Heart left ventricle (tissue), 16 donors: ENCODE data around the gene SCFD2. TPM values are rescaled to one million over a fixed set of nuclear protein-coding genes. Genes with fewer than 3 reads are reported as not detected.

Experiments used
- ATAC-seq, 4 donors: fragments of 200-7000 bp; cut with Tn5 transposase; one replicate each; pipeline ENCODE4 v1.9.1; 2020 to 2022; ENCODE audit warnings: moderate library complexity in 4 of 4, mild to moderate bottlenecking in 3 of 4, moderate number of reproducible peaks in 1 of 4
- DNase-seq, 5 donors: peaks; one replicate each; pipeline ENCODE4 v3.0.0-alpha.2; 2020
- H3K27ac ChIP-seq, 12 donors: fragments of 200-600 bp; sonication (generic) in 4 of 12; one replicate each; pipeline versions ENCODE4 v1.5.0 to v1.8.0; 2016 to 2022; ENCODE audit warnings: mild to moderate bottlenecking in 2 of 12
- H3K27me3 ChIP-seq, 9 donors: fragments of 200-600 bp; sonication (generic) in 2 of 9; one replicate each; pipeline versions ENCODE4 v1.5.1 to v1.8.0; 2016 to 2022; ENCODE audit warnings: mild to moderate bottlenecking in 3 of 9
- H3K36me3 ChIP-seq, 9 donors: fragments of 200-600 bp; sonication (generic) in 2 of 9; one replicate each; pipeline versions ENCODE4 v1.5.0 to v1.8.0; 2018 to 2022; ENCODE audit warnings: mild to moderate bottlenecking in 2 of 9
- H3K4me1 ChIP-seq, 12 donors: fragments of 200-600 bp; sonication (generic) in 4 of 12; one replicate each; pipeline versions ENCODE4 v1.5.0 to v1.8.0; 2016 to 2022; ENCODE audit warnings: mild to moderate bottlenecking in 3 of 12
- H3K4me3 ChIP-seq, 12 donors: fragments of 200-600 bp; sonication (generic) in 4 of 12; one replicate each; pipeline versions ENCODE4 v1.5.0 to v1.8.0; 2017 to 2022; ENCODE audit warnings: mild to moderate bottlenecking in 9 of 12, moderate library complexity in 4 of 12
- H3K9me3 ChIP-seq, 12 donors: fragments of 200-600 bp; sonication (generic) in 4 of 12; one replicate each; pipeline versions ENCODE4 v1.5.0 to v1.8.0; 2016 to 2022; ENCODE audit warnings: mild to moderate bottlenecking in 1 of 12
- CTCF ChIP-seq, 12 donors: fragments of 200-600 bp; sonication (generic) in 4 of 12; IDR thresholded peaks; one replicate each; pipeline versions ENCODE4 v1.5.0 to v1.8.0; 2018 to 2022; ENCODE audit warnings: antibody characterized with exemption in 12 of 12, mild to moderate bottlenecking in 5 of 12
- POLR2A ChIP-seq, 2 donors: fragments of 450-650 bp; IDR thresholded peaks; one replicate each; pipeline ENCODE4 v1.6.1; 2017; ENCODE audit warnings: antibody characterized with exemption in 2 of 2, mild to moderate bottlenecking in 2 of 2, moderate library complexity in 2 of 2
- WGBS, 4 donors: extraction: QIAGEN DNeasy Blood & Tissue Kit in 2 of 4; methylation state at CpG; one replicate each; pipeline versions ENCODE4 v1.1.5 to v1.1.7; 2013 to 2018; 5-methylcytosine and 5-hydroxymethylcytosine counted together
- intact Hi-C, 10 donors: fragments of 100-400 bp; cut with DNase I; formaldehyde crosslinking; loops; one replicate each; pipeline versions ENCODE4 v1.11.1 to v1.14.2; 2022
- polyA plus RNA-seq, 2 donors: library from polyadenylated mRNA; stranded (reverse); fragments of 200-250 nt; gene quantifications; one replicate each; pipeline ENCODE4 v1.2.3, GENCODE V29; 2013
- total RNA-seq, 9 donors: library from RNA; depleted of rRNA in 2 of 9; stranded (reverse); fragments of >200 nt in 2 of 9; fragmentation: NEBNext Ultra II Directional in 3 of 9; extraction: Animal tissue kit (Norgen Biotek cat#: 25700) in 3 of 9; gene quantifications; one replicate each; pipeline versions ENCODE4 v1.1.0 to v1.2.4, GENCODE V29; 2016 to 2023
- donor health status: ischemic (EF 13 %, LVEDD 7.1; RV severe dilation, severe dysfunction).
- donor health status: healthy with polysubstance abuse.
- donor health status: DM: no; HTN: yes; CAD: no.
- donor health status: DM: no; HTN: no; CAD: no.
- donor health status: ischemic (EF 25% LVEDD 6.9; RV normal size, moderate dysfunction).
- donor health status: ischemic (EF 25% LVEDD 5.7; RV mildly dilated, moderate dysfunction).
- donor health status: healthy.
- donor health status: DM: yes; HTN: yes; CAD: no.
- donor health status: ischemic (EF 35%, LVEDD 5.7; RV mildly dilated, moderate dysfunction).
- donor health status: nonischemic (EF 11% LVEDD 7.7; RV severe dilation, severe dysfunction).
- donor health status: DM: yes; HTN: yes; CAD: no.
- donor health status: PGD.
- donor health status: ischemic (EF 29% LVEDD 5.4; RV normal size, mild dysfunction).
- donor health status: nonischemic (EF 23%, LVEDD 6.1; RV moderate dilation, normal function).

SCFD2 gene
- total and polyA plus RNA-seq, 11 donors = 3.7 to 14.0 (median 9.8) TPM

- WGBS, 4 donors = 64 to 76% (median 73%) methylated on average over 3 of the region's 3 CpGs
- H3K9me3 ChIP-seq = no peaks in the 10 kb centered on the region
- H3K4me1 ChIP-seq = peaks cover 0 to 8% (median under 1%) of the 10 kb centered on the region in 12 donors
- TF ChIP-seq CTCF (IDR thresholded peaks at IDR 0.05) (no peak), POLR2A (IDR thresholded peaks at IDR 0.05) (no peak)
- ATAC-seq (no peak), DNase-seq (no peak)
- H3K4me3 ChIP-seq = no peak overlapping the region
- intact Hi-C loops = loop anchor here in 3 of 10 donors (5.0 to 10.0 kb wide), 3 partner anchors 33 to 325 kb away; no protein-coding TSS in a partner anchor
- H3K36me3 ChIP-seq = no peaks in the 10 kb centered on the region
- no peak overlapping the region for H3K27ac ChIP-seq
- H3K27me3 ChIP-seq = no peaks in the 10 kb centered on the region
Observed at GRCh38 chr4:52879471-52879870, 486.4 kb downstream of the SCFD2 start.

GRCh38 chr4:52877694-52878093, 488.2 kb downstream of the SCFD2 start:
- Histone ChIP-seq H3K9me3 (no peaks in the 10 kb centered on the region), H3K36me3 (peaks cover 0 to under 1% (median 0%) of the 10 kb centered on the region in 9 donors), H3K27me3 (no peaks in the 10 kb centered on the region), H3K4me3 (no peak overlapping the region), H3K27ac (peak overlapping the region in 1 of 12 donors; percentile 15), H3K4me1 (peaks cover 0 to 18% (median 7%) of the 10 kb centered on the region in 12 donors)
- ATAC-seq (no peak), DNase-seq (no peak)
- 94 to 96% (median 94%) methylated on average over 5 to 6 of the region's 6 CpGs for WGBS, 4 donors
- TF ChIP-seq CTCF (IDR thresholded peaks at IDR 0.05) = no peak
- TF ChIP-seq POLR2A (IDR thresholded peaks at IDR 0.05) = no peak
- intact Hi-C loops = loop anchor here in 3 of 10 donors (5.0 to 10.0 kb wide), 3 partner anchors 35 to 323 kb away; no protein-coding TSS in a partner anchor

GRCh38 chr4:52877036-52877435, 488.8 kb downstream of the SCFD2 start:
- TF ChIP-seq CTCF (IDR thresholded peaks at IDR 0.05) (no peak), POLR2A (IDR thresholded peaks at IDR 0.05) (no peak)
- ATAC-seq = peak; percentile 70 to 91 (median 78)
- Histone ChIP-seq H3K27me3 (no peaks in the 10 kb centered on the region), H3K27ac (peak overlapping the region in 8 of 12 donors; percentile 3 to 61 (median 38)), H3K36me3 (peaks cover 0 to 6% (median 0%) of the 10 kb centered on the region in 9 donors), H3K9me3 (no peaks in the 10 kb centered on the region), H3K4me1 (peaks cover 0 to 18% (median 7%) of the 10 kb centered on the region in 12 donors), H3K4me3 (no peak overlapping the region)
- intact Hi-C loops = loop anchor here in 3 of 10 donors (5.0 to 10.0 kb wide), 3 partner anchors 35 to 322 kb away; no protein-coding TSS in a partner anchor
- DNase-seq = peak in 4 of 5 donors; percentile 39 to 76 (median 43)
- 20 to 43% (median 38%) methylated on average over 2 of the region's 2 CpGs for WGBS, 4 donors

- Histone ChIP-seq H3K36me3 (peaks cover 0 to 6% (median 0%) of the 10 kb centered on the region in 9 donors), H3K4me1 (peaks cover 0 to 18% (median 7%) of the 10 kb centered on the region in 12 donors), H3K27ac (no peak overlapping the region), H3K4me3 (no peak overlapping the region), H3K27me3 (no peaks in the 10 kb centered on the region), H3K9me3 (no peaks in the 10 kb centered on the region)
- TF ChIP-seq CTCF (IDR thresholded peaks at IDR 0.05) (no peak), POLR2A (IDR thresholded peaks at IDR 0.05) (no peak)
- intact Hi-C loops = loop anchor here in 3 of 10 donors (5.0 to 10.0 kb wide), 3 partner anchors 36 to 321 kb away; no protein-coding TSS in a partner anchor
- 85 to 92% (median 89%) methylated on average over 4 of the region's 4 CpGs for WGBS, 4 donors
- DNase-seq (no peak), ATAC-seq (no peak)
Observed at GRCh38 chr4:52876069-52876468, 489.8 kb downstream of the SCFD2 start.
